ENCODE data around the gene CAMTA1.

- no peak for TF ChIP-seq EZH2 (IDR thresholded peaks at IDR 0.05)
- TF ChIP-seq CTCF (IDR thresholded peaks at IDR 0.05) = no peak
Measured at GRCh38 chr1:7535016-7535415, 749.8 kb downstream of the CAMTA1 start.

All from neural progenitor cell (in vitro differentiated cells).